WTC11 (cell line): ENCODE data around the gene RAET1E. TPM values are rescaled to one million over a fixed set of nuclear protein-coding genes. Genes with fewer than 3 reads are reported as not detected.

Experiments
- ATAC-seq: fragments of 200-7000 bp; cut with Tn5 transposase; 2 replicates; pipeline ENCODE4 v1.10.0; 2021; ENCODE audit warnings: mild to moderate bottlenecking, moderate library complexity
- CTCF ChIA-PET: fragments of 300-600 bp; sonication (Branson Sonifier 250); formaldehyde crosslinking; loops from one replicate; lab custom pipeline; 2021; ENCODE audit warnings: antibody characterized with exemption; lab: Charles Lee
- POLR2A ChIA-PET: fragments of 350-600 bp; sonication (Branson Sonifier 250); formaldehyde crosslinking; loops from one replicate; lab custom pipeline; 2021; ENCODE audit warnings: antibody characterized with exemption; lab: Charles Lee
- DNase-seq: peaks from one replicate; pipeline ENCODE4 v3.0.0; 2021; ENCODE audit warnings: low spot score
- H3K27ac Mint-ChIP-seq: 2 replicates; pipeline ENCODE4 v1.8.0; 2021; ENCODE audit warnings: mixed read lengths
- H3K27me3 Mint-ChIP-seq: 2 replicates; pipeline ENCODE4 v1.8.0; 2021; ENCODE audit warnings: low read depth, mild to moderate bottlenecking, moderate library complexity, mixed read lengths
- H3K36me3 Mint-ChIP-seq: 2 replicates; pipeline ENCODE4 v1.8.0; 2021; ENCODE audit warnings: mixed read lengths
- H3K4me1 Mint-ChIP-seq: 2 replicates; pipeline ENCODE4 v1.8.0; 2022; ENCODE audit warnings: mixed read lengths
- H3K4me3 Mint-ChIP-seq: 2 replicates; pipeline ENCODE4 v1.8.0; 2021; ENCODE audit warnings: mild to moderate bottlenecking, moderate library complexity, mixed read lengths
- H3K9me3 Mint-ChIP-seq: 2 replicates; pipeline ENCODE4 v1.8.0; 2021; ENCODE audit warnings: mixed read lengths
- CREB1 ChIP-seq: sonication (generic); formaldehyde crosslinking; IDR thresholded peaks from 2 replicates; pipeline ENCODE4 v1.8.0; 2023; ENCODE audit warnings: mild to moderate bottlenecking, missing genetic modification reagents
- CREM ChIP-seq: sonication (generic); formaldehyde crosslinking; IDR thresholded peaks from 2 replicates; pipeline ENCODE4 v1.8.1; 2022; ENCODE audit warnings: mild to moderate bottlenecking, missing genetic modification reagents, moderate library complexity
- FOXK1 ChIP-seq: sonication (generic); formaldehyde crosslinking; IDR thresholded peaks from 2 replicates; pipeline ENCODE4 v1.8.0; 2022; ENCODE audit warnings: mild to moderate bottlenecking, moderate library complexity, missing genetic modification reagents
- IRF2 ChIP-seq: sonication (generic); formaldehyde crosslinking; IDR thresholded peaks from 2 replicates; pipeline ENCODE4 v1.8.0; 2022; ENCODE audit warnings: low read depth, missing genetic modification reagents, borderline replicate concordance
- NR2C2 ChIP-seq: sonication (generic); formaldehyde crosslinking; IDR thresholded peaks from 2 replicates; pipeline ENCODE4 v1.8.0; 2022; ENCODE audit warnings: mild to moderate bottlenecking, missing genetic modification reagents
- SMAD3 ChIP-seq: sonication (generic); formaldehyde crosslinking; IDR thresholded peaks from 2 replicates; pipeline ENCODE4 v1.8.0; 2022; ENCODE audit warnings: missing genetic modification reagents, mild to moderate bottlenecking, borderline replicate concordance
- TCF7 ChIP-seq: sonication (generic); formaldehyde crosslinking; IDR thresholded peaks from 2 replicates; pipeline ENCODE4 v1.8.0; 2022; ENCODE audit warnings: mild to moderate bottlenecking, low read depth, missing genetic modification reagents, moderate library complexity
- TEAD1 ChIP-seq: sonication (generic); formaldehyde crosslinking; IDR thresholded peaks from 2 replicates; pipeline ENCODE4 v1.8.0; 2022; ENCODE audit warnings: mild to moderate bottlenecking, missing genetic modification reagents
- ZBTB21 ChIP-seq: sonication (generic); formaldehyde crosslinking; IDR thresholded peaks from 2 replicates; pipeline ENCODE4 v1.8.1; 2023; ENCODE audit warnings: mild to moderate bottlenecking, missing genetic modification reagents, borderline replicate concordance
- ZNF317 ChIP-seq: sonication (generic); formaldehyde crosslinking; IDR thresholded peaks from 2 replicates; pipeline ENCODE4 v1.8.1; 2023; ENCODE audit warnings: low read depth, mild to moderate bottlenecking, moderate library complexity, missing genetic modification reagents, borderline replicate concordance
- total RNA-seq: library from RNA; stranded (reverse); gene quantifications from 3 replicates; pipeline ENCODE4 v1.2.3, GENCODE V29; 2021
- TF ChIP-seq, protein P1 (sequence below): fragments of 250-450 bp; sonication (Bioruptor Pico); IDR thresholded peaks from 2 replicates; pipeline ENCODE4 v2.1.2; 2022; ENCODE audit warnings: mild to moderate bottlenecking, moderate library complexity
- TF ChIP-seq, protein P2 (sequence below): fragments of 200-600 bp; IDR thresholded peaks from 2 replicates; pipeline ENCODE4 v1.8.0; 2022; ENCODE audit warnings: antibody characterized with exemption
- TF ChIP-seq, protein P3 (sequence below): fragments of 250-450 bp; sonication (Bioruptor Pico); IDR thresholded peaks from 2 replicates; pipeline ENCODE4 v1.9.0; 2021; ENCODE audit warnings: mild to moderate bottlenecking, borderline replicate concordance
- TF ChIP-seq, protein P4 (sequence below): fragments of 250-450 bp; sonication (Bioruptor Pico); IDR thresholded peaks from 2 replicates; pipeline ENCODE4 v1.9.0; 2021; ENCODE audit warnings: moderate library complexity, mild to moderate bottlenecking, inconsistent platforms, borderline replicate concordance
- TF ChIP-seq, protein P5 (sequence below): sonication (generic); formaldehyde crosslinking; IDR thresholded peaks from 2 replicates; pipeline ENCODE4 v1.8.0; 2022; ENCODE audit warnings: mild to moderate bottlenecking, missing genetic modification reagents

The RAET1E gene
- total RNA-seq, 1 experiment from 2014 or later = not detected

DNA sequence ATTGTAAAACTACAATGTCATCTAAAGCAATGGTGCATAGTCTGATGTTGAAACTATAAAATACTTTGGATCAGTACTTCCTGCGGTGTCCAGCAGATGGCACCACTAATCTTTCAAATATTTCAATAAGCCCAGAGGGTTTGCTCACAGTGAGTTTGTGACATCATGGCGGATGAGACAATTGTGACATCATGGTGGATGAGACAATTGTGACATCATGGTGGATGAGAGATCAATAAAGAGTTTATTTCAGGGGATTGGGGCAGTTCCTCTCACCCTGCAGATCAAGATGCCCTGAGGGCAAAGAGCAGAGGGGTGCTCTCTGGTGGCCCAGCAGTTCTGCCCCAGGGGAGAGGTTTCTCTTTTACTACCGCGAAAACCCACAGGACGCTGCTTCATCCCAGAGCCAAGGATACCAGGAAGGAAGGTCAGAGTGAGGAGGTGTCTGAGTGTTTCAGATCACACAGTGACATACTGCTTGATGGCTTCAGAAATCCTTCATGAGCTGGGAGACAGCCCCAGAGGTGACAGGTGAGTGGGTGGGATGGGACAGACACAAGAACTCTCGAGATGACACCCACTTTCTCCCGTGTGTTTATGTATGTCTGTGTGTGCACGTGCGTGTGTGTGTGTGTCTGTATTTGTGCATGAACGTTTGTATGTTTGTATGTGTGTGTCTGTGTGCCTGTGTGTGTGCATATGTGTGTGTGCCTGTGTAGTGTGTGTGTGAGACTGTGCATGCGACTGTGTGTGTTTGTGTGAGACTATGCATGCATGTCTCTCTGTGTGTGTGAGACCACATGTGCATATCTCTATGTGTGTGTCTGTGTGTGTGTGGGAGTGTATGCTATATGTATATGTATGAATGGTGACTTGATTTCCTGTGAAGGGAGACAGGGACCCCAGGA lies 36.6 kb upstream of the RAET1E start:
- peaks cover 5% of the 10 kb centered on the region for H3K4me1 Mint-ChIP-seq
- ChIA-PET CTCF (no interaction called here), POLR2A (no interaction called here)
- no peak overlapping the region for H3K4me3 Mint-ChIP-seq
- H3K9me3 Mint-ChIP-seq = no peaks in the 10 kb centered on the region
- H3K36me3 Mint-ChIP-seq = 0 out of 2 replicates have a peak, but pooled peaks cover 4% of the 10 kb centered on the region
- no peak overlapping the region for H3K27ac Mint-ChIP-seq
- DNase-seq (peak; percentile 55), ATAC-seq (no peak)
- peaks cover 97% of the 10 kb centered on the region for H3K27me3 Mint-ChIP-seq
- TF ChIP-seq, protein P1, sequence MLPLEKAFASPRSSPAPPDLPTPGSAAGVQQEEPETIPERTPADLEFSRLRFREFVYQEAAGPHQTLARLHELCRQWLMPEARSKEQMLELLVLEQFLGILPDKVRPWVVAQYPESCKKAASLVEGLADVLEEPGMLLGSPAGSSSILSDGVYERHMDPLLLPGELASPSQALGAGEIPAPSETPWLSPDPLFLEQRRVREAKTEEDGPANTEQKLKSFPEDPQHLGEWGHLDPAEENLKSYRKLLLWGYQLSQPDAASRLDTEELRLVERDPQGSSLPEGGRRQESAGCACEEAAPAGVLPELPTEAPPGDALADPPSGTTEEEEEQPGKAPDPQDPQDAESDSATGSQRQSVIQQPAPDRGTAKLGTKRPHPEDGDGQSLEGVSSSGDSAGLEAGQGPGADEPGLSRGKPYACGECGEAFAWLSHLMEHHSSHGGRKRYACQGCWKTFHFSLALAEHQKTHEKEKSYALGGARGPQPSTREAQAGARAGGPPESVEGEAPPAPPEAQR = no peak
- TF ChIP-seq CREM (CRISPR knock-in tag) (peak; percentile 75; the same call in 1 of the 2 replicates), ZBTB21 (CRISPR knock-in tag) (peak; percentile 98)
- TF ChIP-seq, protein P2, sequence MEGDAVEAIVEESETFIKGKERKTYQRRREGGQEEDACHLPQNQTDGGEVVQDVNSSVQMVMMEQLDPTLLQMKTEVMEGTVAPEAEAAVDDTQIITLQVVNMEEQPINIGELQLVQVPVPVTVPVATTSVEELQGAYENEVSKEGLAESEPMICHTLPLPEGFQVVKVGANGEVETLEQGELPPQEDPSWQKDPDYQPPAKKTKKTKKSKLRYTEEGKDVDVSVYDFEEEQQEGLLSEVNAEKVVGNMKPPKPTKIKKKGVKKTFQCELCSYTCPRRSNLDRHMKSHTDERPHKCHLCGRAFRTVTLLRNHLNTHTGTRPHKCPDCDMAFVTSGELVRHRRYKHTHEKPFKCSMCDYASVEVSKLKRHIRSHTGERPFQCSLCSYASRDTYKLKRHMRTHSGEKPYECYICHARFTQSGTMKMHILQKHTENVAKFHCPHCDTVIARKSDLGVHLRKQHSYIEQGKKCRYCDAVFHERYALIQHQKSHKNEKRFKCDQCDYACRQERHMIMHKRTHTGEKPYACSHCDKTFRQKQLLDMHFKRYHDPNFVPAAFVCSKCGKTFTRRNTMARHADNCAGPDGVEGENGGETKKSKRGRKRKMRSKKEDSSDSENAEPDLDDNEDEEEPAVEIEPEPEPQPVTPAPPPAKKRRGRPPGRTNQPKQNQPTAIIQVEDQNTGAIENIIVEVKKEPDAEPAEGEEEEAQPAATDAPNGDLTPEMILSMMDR = peak; percentile 55; the same call in 1 of the 2 replicates

DNA sequence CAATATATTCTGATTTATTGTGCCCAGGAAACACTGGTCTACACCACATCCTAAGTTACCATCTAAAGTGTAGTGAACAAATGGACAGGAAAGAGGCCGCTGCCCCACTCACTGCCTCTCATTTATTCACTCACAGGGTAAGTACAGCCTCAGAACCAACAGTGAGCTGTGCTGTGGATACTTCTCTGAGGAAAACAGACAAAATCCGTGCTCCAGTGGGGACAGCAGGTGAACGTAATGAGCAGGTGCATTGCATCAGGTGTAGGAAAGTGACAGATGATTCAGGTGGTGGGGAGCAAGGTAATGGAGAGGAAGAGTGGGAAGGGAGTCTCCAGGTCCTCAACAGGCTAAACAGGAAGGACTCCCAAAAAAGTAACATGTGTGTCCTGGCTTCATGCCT lies 35.5 kb upstream of the RAET1E start:
- no peak for ATAC-seq
- Mint-ChIP-seq H3K27me3 (peaks cover 97% of the 10 kb centered on the region), H3K4me3 (no peak overlapping the region), H3K27ac (no peak overlapping the region), H3K4me1 (no peaks in the 10 kb centered on the region), H3K9me3 (no peaks in the 10 kb centered on the region), H3K36me3 (no peaks in the 10 kb centered on the region)
- CTCF ChIA-PET = no interaction called here
- TF ChIP-seq FOXK1 (CRISPR knock-in tag) (no peak), ZNF317 (CRISPR knock-in tag) (no peak), TEAD1 (CRISPR knock-in tag) (no peak), SMAD3 (CRISPR knock-in tag) (no peak), IRF2 (CRISPR knock-in tag) (no peak), NR2C2 (CRISPR knock-in tag) (no peak), TCF7 (CRISPR knock-in tag) (no peak), CREB1 (no peak)
- TF ChIP-seq, protein P3, sequence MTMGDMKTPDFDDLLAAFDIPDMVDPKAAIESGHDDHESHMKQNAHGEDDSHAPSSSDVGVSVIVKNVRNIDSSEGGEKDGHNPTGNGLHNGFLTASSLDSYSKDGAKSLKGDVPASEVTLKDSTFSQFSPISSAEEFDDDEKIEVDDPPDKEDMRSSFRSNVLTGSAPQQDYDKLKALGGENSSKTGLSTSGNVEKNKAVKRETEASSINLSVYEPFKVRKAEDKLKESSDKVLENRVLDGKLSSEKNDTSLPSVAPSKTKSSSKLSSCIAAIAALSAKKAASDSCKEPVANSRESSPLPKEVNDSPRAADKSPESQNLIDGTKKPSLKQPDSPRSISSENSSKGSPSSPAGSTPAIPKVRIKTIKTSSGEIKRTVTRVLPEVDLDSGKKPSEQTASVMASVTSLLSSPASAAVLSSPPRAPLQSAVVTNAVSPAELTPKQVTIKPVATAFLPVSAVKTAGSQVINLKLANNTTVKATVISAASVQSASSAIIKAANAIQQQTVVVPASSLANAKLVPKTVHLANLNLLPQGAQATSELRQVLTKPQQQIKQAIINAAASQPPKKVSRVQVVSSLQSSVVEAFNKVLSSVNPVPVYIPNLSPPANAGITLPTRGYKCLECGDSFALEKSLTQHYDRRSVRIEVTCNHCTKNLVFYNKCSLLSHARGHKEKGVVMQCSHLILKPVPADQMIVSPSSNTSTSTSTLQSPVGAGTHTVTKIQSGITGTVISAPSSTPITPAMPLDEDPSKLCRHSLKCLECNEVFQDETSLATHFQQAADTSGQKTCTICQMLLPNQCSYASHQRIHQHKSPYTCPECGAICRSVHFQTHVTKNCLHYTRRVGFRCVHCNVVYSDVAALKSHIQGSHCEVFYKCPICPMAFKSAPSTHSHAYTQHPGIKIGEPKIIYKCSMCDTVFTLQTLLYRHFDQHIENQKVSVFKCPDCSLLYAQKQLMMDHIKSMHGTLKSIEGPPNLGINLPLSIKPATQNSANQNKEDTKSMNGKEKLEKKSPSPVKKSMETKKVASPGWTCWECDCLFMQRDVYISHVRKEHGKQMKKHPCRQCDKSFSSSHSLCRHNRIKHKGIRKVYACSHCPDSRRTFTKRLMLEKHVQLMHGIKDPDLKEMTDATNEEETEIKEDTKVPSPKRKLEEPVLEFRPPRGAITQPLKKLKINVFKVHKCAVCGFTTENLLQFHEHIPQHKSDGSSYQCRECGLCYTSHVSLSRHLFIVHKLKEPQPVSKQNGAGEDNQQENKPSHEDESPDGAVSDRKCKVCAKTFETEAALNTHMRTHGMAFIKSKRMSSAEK = no peak
- TF ChIP-seq, protein P4, sequence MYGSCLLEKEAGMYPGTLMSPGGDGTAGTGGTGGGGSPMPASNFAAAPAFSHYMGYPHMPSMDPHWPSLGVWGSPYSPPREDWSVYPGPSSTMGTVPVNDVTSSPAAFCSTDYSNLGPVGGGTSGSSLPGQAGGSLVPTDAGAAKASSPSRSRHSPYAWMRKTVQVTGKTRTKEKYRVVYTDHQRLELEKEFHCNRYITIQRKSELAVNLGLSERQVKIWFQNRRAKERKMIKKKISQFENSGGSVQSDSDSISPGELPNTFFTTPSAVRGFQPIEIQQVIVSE (CRISPR knock-in tag) = no peak
- TF ChIP-seq, protein P5, sequence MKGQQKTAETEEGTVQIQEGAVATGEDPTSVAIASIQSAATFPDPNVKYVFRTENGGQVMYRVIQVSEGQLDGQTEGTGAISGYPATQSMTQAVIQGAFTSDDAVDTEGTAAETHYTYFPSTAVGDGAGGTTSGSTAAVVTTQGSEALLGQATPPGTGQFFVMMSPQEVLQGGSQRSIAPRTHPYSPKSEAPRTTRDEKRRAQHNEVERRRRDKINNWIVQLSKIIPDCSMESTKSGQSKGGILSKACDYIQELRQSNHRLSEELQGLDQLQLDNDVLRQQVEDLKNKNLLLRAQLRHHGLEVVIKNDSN (CRISPR knock-in tag) = no peak
- POLR2A ChIA-PET = no interaction called here
- no peak for DNase-seq
